AG04450 (cell line): Measurements from ENCODE around the gene LIPC. TPM values are rescaled to one million over a fixed set of nuclear protein-coding genes. Genes with fewer than 3 reads are reported as not detected.

Experiments
- CTCF ChIA-PET: fragments of 300-600, 350-600 bp; formaldehyde crosslinking; extraction: SDS; loops from one replicate; lab custom pipeline; 2022; ENCODE audit warnings: antibody characterized with exemption, inconsistent platforms; lab: Charles Lee
- POLR2A ChIA-PET: fragments of 350-600 bp; formaldehyde crosslinking; extraction: SDS; loops from one replicate; lab custom pipeline; 2021; ENCODE audit warnings: antibody characterized with exemption, inconsistent platforms; lab: Yijun Ruan, JAX
- DNase-seq: peaks from one replicate; pipeline ENCODE4 v3.0.0-alpha.2; 2011; ENCODE audit warnings: low read depth, low spot score
- H3K27ac ChIP-seq: one replicate; pipeline ENCODE4 v1.5.1; 2012; ENCODE audit warnings: low read depth, low read length, control low read depth
- H3K27me3 ChIP-seq: one replicate; pipeline ENCODE4 v1.6.0; 2012; ENCODE audit warnings: low read length; ENCODE audit not compliant: control insufficient read depth, insufficient read depth
- H3K4me3 ChIP-seq: 2 replicates; pipeline ENCODE4 v1.5.1; 2011; ENCODE audit warnings: mild to moderate bottlenecking, low read depth, low read length, control low read depth
- H3K9me3 ChIP-seq: 2 replicates; pipeline ENCODE4 v1.5.1; 2012; ENCODE audit warnings: low read length; ENCODE audit not compliant: control insufficient read depth, insufficient read depth
- polyA plus RNA-seq: library from polyadenylated mRNA; depleted of rRNA; stranded (reverse); fragments of >200 nt; gene quantifications from 2 replicates; pipeline ENCODE4 v1.2.3, GENCODE V29; 2011
- TF ChIP-seq, protein P1 (sequence below): IDR thresholded peaks from 2 replicates; pipeline ENCODE4 v1.5.1; 2011; ENCODE audit warnings: low read depth, low read length, control low read depth, inconsistent platforms

The LIPC gene
- polyA plus RNA-seq, 1 experiment = 0.82 TPM

DNA sequence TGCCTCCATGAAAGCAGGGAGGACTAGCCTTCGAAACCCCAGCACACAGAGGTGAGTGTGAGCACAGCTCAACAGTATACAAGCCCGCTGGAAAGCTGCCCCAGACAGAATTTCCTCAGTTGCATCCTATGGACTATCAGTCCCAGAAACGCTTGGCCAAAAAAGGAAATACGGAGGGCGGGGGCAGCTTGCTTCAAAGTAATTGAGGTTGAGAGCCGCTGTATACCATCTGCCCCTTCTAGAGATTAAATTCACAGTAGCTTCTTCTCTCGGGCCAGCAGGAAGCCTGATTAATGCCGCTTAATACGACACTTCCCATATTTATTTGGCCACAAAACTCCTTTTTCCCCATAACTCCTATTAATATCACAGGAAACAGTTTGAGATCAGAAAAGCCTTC, 88.7 kb downstream of the LIPC start:
- ChIA-PET CTCF (no interaction called here), POLR2A (no interaction called here)
- DNase-seq = no peak
- Histone ChIP-seq H3K27me3 (no peaks in the 10 kb centered on the region), H3K4me3 (no peak overlapping the region), H3K27ac (no peak overlapping the region), H3K9me3 (no peaks in the 10 kb centered on the region)
- TF ChIP-seq, protein P1, sequence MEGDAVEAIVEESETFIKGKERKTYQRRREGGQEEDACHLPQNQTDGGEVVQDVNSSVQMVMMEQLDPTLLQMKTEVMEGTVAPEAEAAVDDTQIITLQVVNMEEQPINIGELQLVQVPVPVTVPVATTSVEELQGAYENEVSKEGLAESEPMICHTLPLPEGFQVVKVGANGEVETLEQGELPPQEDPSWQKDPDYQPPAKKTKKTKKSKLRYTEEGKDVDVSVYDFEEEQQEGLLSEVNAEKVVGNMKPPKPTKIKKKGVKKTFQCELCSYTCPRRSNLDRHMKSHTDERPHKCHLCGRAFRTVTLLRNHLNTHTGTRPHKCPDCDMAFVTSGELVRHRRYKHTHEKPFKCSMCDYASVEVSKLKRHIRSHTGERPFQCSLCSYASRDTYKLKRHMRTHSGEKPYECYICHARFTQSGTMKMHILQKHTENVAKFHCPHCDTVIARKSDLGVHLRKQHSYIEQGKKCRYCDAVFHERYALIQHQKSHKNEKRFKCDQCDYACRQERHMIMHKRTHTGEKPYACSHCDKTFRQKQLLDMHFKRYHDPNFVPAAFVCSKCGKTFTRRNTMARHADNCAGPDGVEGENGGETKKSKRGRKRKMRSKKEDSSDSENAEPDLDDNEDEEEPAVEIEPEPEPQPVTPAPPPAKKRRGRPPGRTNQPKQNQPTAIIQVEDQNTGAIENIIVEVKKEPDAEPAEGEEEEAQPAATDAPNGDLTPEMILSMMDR = no peak

DNA sequence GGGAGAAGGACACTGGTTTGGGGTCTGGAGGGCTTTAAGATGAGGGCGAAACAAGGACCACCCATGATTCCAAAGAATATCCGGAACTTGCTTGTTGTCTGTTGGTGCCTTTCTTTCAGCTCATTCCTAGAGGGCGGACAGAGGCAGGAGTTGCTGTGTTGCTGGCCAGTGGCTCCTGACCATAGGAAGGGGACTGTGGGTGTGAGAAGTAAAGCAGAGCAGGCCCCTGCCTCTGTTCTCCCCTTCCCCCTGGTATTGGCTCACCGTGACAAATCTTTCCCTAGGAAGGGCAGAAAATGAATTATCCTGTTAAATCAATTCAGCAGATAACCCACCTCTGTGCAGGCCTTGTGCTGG, 89.1 kb downstream of the LIPC start:
- Histone ChIP-seq H3K4me3 (no peak overlapping the region), H3K27ac (no peak overlapping the region), H3K9me3 (no peaks in the 10 kb centered on the region), H3K27me3 (no peaks in the 10 kb centered on the region)
- TF ChIP-seq, protein P1 = no peak
- CTCF ChIA-PET = no interaction called here
- no peak for DNase-seq
- POLR2A ChIA-PET = no interaction called here

DNA sequence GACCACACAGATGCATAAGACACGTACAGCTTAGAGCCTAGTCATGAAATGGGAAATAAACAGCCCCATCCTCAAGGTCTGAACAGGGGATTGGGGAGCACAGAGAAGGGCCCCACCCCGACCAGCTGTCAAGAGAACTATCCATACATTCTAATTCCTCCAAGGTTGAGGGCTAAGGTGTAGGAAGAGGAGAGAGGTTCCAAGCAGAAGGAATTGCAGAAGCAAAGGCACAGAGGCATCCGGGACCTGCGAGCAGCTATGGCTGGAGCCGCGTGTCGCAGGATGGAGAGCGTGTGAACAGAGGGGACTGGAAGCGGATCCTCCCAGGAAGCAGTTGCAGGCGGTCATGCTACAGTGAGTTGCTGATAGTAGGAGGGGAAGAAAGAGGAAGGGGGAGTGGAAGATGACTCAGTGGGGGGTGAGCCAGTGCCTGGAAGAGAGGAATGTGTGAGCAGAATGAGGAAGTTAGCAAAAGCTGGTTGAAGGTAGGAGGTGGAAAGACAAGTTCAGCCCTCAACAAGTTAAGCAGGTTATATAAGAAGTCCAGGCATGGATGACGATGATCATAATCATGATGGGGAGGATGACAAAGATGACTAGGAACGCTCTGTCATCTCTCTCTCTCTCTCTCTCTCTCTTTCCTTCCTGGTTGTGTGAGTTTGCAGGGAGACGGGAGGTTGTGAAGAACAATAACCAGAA, 89.7 kb downstream of the LIPC start:
- TF ChIP-seq, protein P1 = no peak
- Histone ChIP-seq H3K4me3 (no peak overlapping the region), H3K27me3 (no peaks in the 10 kb centered on the region), H3K27ac (no peak overlapping the region), H3K9me3 (no peaks in the 10 kb centered on the region)
- POLR2A ChIA-PET = no interaction called here
- CTCF ChIA-PET = no interaction called here
- DNase-seq = peak; percentile 26

DNA sequence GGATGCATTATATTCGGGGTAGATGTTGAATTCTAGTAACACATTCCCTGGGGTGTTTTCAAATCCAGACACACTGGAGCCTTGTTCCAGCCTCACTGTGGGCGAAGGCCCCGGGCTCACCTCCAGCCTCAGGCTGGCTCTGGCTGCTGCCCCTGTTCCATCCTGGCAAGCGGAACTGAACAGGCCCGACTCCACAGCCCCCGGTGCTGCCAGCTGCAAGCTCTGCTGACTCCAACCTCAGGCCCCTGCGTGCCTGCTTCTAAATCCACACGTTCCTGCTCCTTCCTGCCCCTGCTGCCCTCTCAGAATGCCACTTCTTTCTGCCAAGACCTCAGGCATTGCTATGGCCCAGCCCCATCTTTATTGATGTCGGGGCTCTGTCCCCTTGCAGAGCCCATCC, 90.6 kb downstream of the LIPC start:
- TF ChIP-seq, protein P1 = no peak
- ChIA-PET POLR2A (no interaction called here), CTCF (no interaction called here)

DNA sequence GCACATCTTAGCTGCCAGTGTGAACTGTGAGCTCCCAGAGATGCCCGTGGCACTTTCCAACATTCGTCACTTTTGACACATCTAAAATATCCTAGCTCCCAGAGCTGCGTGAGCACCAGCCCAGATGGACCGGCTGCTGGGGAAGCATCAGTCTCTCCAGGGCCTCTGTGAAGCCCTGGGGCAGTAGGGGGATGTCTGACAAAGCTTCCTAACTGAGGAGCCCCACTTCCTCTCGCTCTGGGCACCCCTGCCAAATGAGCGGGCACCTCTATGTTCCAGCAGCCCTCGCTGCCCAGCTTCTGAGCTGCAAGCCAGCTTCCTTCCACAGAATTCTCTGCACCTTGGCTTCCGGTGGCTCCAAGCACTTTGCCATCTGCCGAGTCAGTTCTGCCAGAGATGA, 91.1 kb downstream of the LIPC start:
- TF ChIP-seq, protein P1 = no peak
- CTCF ChIA-PET = no interaction called here
- no peak overlapping the region for H3K27ac ChIP-seq
- no peak overlapping the region for H3K4me3 ChIP-seq
- DNase-seq = no peak
- H3K27me3 ChIP-seq = no peaks in the 10 kb centered on the region
- H3K9me3 ChIP-seq = no peaks in the 10 kb centered on the region
- POLR2A ChIA-PET = no interaction called here

More for the DNA sequence above, 90.6 kb downstream of the LIPC start:
- no peaks in the 10 kb centered on the region for H3K27me3 ChIP-seq
- no peak overlapping the region for H3K4me3 ChIP-seq
- no peak overlapping the region for H3K27ac ChIP-seq
- no peaks in the 10 kb centered on the region for H3K9me3 ChIP-seq
- no peak for DNase-seq
